Limb (tissue), 2 donors: ENCODE results near the gene CYP11A1.

Source experiments
- DNase-seq, 2 donors: peaks; one replicate each; pipeline ENCODE4 v3.0.0-alpha.2; 2016; ENCODE audit errors: extremely low spot score in 2 of 2

Gene CYP11A1

DNA sequence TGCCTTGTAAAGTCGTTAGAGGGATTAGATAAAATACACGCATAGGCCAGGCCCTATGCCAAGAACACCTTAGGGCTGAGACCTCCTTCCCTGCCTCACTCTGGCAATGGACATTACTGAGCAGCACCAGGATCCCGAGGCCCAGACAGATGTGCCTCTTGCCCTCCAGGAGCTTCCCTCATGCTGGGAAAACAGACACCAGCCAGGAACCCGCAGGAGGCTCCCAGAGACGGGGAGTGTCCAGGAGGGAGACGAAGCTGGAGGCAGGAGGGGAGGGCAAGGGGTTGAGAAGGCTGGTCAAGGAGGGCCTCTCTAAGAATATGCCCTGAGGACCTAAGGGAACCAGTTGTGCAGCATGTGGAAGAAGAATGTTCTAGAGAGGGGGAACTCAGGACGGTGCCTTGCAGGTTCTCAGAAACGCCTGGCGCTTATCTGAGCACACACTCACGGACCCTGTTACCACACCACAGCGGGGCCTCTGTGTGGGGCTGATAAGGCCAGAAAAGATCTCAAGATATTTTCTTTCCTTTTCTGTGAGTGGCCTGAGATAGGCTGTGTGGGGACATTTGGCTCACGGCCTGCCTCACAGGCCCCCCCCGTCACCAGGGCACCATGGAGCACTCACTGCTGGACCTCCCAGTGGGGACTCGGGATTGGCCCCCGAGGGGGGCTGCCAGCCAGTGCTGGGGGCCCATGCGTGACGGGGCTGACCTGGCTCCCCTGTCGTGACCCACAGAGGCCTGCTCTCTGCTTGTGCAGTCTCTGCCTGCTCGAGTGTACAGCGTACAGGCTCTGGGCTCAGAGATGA, 22.0 kb upstream of the CYP11A1 start:
- DNase-seq: no peak

DNA sequence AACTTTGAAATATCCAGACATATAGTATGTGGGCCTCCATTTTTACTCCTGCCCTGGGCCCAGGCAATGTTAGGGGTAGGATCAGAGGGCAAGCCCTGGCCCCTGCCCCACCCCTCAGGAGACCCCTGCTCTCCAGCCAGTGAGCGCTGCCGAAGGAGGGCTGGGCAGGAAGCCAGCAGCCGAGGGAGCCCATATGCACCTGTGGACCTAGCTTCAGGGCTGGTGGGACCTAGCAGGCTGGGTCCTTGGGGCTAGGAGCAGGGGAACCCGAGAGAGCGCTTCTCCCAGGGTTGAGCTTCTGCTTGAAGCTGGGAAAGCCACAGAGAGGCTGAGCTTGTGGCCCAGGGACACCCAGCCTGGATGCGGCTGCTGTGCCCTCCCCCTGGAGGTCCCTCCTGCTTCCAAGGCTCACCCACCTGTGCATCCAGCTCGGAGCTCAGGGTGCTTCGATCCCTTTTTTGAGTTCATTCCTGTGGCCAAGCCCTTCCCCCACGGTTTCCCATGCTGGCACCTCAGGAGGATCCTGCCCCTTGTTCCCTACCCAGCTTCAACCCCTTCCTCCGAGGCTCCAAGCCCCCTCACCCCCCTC, 21.0 kb upstream of the CYP11A1 start:
- no peak for DNase-seq

DNA sequence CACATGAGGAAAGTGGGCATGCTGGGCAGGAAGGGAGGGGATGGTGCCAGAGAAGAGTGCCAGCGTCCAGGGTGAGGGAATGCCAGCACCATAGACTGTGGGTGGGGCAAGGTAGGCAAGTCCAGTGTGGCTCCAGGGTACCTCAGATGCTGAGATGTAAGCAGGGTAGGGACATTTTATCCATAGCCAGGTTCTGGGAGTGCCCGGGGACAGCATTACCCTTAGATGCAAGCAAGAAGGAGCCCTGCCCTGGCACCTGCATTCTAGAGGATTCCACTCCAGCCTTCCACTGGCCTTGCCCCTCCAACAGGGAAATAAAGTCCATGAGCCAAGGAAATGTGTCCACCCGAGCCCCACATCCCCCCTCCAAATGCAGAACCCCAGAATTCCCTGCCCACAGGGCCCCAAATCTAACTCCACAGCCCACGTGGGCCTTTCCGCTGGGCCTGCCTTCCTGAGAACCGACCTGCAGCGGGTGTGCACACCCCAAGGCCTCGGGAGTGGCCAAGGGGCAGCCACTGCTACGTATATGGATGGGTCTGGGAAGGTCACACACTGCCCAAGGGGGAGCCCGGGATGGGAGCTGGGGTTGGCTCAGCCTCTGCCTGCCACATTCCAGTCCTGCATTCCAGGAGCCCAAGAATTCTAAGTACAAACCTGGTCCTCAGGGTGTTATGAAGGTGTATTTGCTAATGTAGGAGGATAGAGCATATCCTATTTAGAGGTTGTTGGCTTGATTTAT, 20.3 kb upstream of the CYP11A1 start:
- no peak for DNase-seq

DNA sequence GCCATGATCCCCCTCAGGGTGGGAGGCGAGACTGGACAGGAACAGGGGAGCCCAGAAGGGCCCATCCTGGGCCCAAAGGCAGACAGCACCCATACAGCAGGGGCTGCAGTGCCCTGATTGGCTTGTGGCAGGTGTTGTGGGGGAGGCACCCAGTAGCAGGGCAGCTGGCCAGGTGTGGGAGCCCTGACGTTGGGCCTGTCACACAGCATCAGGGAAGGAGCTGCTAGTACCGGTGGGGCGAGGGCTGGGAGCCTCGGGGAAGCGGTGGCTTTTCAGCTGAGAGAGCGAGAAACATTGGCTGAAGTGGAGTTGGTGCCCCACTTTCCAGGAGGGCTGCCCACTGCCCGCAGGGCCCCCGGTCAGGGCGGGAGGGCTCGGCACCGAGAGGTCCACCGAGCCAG, 19.7 kb upstream of the CYP11A1 start:
- no peak for DNase-seq

DNA sequence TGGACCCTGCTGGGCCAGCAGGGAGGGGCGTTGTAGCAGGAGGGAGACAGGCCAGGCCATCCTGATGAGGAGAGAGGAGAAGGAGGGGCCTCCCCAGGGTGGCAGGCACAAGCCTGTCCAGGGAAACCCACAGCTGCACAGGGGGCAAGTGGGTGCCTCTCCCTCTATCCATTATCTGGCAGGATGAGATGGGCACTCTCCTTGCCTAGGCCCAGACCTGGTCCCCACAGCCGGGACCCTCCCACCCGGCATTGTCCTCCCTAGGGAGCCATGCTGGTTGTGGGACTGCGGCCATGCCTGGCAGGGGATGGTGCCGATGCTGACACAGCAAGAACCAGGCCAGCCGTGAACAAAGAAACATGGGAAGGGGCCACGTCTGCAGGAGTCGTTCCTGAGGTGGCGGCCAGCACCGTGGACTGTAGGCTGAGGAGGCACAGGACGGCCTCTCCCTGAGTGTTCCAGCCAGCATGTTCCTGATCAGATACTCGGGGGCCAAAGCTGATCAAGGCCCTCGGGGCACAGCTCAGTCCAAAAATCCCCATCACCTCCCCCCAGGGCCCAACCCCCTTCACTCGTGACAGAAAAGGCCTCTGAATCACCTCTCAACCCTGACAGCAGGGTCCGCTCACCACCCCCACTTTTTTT, 19.2 kb upstream of the CYP11A1 start:
- DNase-seq: no peak

DNA sequence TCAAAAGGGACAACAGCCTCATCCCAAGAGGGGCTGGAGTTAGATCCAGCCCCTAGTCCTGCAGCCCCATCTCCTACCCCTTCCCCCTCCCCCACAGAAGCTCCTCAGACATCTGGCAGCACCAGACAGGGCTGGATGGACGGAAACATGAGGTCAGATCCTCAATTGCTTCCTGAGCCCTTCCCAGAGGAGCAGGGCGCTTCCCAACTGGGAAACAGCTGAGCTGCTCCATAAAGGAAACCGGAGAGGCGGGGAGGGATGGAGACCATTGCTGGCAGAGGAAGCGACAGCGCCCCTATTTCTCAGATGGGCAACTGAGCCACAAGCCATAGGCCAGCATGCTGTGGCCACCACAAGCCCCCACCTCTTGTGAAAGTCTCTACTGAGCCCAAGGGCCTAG, 18.3 kb upstream of the CYP11A1 start:
- no peak for DNase-seq

DNA sequence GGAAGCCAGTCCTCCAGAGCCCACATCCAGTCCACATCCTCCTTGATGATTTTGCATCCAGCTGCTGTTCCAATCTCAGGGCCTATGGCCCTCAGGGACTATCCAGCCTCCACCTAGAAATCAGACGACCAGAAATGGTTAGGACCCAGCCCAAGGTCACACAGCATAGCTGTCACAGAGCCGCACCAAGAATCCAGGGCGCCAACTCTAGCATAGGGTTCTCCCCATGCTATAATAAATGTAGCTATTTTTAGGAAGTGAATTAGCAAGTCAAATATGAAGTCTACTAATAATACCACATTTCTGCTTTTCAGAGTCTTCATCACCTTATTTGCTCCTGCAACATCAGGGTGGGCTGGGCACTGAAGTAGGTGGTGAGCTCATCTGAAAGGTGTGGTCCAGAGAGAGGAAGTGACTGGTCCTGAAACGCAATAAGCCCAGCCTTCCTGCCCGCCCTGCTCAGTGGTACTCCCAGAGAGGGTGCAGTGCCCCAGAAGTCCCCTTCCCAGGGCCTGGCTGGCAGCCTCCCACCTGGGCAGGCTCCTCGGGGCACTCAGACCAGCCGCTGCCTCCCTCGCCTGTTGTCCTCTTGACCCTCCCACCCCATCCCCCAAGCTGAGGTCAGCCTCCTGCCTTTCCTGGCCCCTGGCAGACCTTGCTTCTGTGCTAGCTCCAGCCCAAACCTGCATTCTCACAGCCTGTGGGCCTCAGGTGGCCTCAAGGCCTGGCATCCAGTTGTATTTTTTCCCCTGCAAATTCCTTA, 17.6 kb upstream of the CYP11A1 start:
- DNase-seq: no peak

DNA sequence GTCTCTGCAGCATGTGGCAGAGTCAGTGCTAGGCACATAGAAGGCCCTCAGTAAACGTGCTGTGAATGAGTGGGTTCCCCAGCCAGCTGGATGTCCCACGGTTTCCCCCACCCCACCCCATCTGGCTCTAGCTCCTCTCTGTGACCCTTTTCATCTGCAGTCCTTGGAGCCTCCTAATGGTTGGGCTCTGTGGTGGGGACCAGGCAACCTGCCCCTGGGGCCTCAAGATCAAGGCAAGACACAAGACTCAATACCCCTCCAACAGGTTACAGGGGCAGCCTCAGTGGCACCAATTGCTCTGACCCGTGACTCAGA, 17.1 kb upstream of the CYP11A1 start:
- no peak for DNase-seq

DNA sequence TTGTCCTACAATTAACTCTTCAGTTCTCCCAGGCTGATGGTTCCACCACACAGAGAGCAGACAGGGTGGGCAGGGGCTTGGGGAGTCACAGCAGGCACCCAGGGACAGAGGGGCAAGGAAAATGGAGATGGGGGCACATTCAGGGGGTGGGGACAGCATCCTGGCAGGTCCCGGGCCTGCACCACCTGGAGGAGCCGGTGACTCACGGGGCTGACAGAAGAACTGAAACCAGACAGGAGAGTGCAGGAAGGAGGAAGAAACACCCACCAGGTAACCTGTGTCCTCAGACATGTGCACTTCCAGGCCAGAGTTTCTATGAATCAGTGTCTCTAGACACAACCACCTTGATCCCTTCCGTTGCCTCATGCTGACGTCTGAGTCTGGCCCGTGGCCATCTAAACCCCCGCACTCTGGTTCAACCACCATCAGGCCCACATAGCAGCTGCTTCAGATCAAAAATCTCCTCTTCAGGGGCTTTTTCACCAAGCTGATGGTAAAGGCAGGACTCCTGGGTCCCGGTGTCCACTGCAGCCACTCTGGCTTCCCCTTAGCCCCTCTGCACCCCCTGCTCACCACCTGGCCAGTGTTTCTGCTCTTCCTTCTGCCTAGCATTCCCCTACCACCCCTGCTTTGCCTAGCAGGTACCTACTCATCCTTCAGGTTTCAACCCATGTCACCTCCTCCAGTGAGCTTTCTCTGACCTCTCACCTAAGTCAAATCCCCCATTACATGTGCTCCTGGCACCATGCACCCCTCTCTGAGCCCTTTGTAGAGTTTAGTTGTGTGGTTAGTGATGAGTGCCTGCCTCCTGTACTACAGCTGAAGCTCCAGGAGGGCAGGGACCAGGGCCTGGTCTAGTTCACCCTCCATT, 16.5 kb upstream of the CYP11A1 start:
- no peak for DNase-seq

DNA sequence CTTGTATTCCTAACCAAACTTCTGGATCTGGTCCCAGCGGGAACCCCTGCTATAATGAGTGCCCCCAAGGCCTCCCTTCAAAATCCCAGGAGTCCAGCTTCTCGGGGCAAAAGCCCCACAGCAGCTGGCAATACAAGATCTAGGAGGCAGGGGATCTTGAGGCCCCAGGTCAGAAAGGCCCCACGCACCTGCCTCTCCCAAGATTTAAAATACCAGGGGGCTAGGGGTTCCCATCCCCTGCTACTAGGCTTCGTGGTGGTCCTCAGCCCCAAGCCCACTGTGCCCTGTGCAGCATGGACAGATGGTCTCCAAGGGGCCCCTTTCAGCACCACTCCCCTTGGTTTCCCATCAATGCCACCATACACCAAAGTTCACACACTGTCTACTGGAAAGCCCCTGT, 15.8 kb upstream of the CYP11A1 start:
- no peak for DNase-seq

DNA sequence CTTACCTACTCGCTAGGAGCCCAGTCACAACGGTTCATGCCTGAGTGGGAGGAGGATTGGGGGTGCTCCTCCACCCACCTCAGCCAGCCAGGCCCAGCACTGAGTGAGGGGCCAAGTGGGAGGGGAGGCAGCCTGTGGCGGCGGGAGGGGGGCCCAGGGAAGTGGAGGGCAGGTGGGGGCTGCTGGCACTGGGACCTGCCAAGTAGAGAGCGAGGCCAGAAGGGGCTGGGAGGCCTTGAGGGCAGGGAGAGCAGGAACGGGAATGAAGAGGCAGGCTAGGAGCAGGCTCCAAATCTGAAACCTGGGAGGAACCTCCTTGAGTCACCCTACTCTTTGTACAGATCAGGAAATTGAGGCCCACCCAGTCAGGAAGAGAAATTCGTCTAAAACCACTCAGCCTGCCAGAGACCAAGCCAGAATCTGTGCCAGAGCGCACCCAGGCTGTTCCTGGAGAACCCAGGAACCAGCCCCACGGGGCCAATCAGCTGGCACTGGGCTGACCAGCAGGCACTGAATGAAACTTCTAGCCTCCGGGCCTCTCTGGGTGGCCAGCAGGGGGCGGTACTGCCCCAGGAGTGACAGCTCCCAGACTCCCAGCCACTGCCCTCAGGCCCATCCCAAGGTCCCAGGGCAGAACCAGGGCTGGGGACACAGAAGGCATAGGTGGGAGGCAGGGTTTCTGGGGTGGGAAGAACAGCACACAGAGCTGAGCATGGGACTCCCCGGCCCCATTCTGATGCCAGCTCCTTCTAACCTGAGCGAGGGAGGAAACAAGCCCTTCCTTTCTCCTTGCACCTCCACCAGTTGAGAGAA, 14.8 kb upstream of the CYP11A1 start:
- DNase-seq: peak; percentile 52 to 87

DNA sequence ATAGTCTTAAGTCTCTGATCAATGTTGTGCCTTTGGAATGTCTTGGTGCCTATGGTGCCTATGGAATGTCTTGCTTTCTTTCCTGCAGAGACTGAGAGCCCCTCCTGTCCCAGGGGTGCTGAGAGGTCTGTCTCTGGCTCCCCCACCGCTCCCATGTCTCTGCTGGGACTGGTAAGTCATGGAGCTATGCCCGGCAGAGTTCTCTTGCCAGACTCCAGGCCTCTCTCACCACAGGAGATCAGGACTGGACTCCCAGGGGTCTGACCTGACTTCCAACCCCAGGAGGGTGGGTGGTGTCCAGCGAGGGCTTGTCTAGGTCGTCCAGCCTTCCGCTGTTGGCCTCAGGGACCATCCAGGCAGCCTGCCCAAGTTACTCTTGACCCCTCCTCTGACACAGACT, 14.0 kb upstream of the CYP11A1 start:
- DNase-seq: no peak

DNA sequence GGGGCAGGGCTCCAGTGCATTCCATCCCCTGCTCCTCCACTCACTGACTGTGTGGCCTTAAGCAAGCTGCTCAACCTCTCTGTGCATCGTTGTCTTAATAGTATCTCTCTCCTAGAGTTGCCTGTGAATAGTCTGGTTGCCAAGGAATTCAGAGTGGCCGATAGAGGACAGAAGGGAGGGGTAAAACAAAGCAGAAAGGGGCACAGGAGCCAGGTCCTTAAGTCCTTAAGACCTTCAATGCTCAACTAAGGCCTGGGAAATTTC, 13.7 kb upstream of the CYP11A1 start:
- DNase-seq: no peak

DNA sequence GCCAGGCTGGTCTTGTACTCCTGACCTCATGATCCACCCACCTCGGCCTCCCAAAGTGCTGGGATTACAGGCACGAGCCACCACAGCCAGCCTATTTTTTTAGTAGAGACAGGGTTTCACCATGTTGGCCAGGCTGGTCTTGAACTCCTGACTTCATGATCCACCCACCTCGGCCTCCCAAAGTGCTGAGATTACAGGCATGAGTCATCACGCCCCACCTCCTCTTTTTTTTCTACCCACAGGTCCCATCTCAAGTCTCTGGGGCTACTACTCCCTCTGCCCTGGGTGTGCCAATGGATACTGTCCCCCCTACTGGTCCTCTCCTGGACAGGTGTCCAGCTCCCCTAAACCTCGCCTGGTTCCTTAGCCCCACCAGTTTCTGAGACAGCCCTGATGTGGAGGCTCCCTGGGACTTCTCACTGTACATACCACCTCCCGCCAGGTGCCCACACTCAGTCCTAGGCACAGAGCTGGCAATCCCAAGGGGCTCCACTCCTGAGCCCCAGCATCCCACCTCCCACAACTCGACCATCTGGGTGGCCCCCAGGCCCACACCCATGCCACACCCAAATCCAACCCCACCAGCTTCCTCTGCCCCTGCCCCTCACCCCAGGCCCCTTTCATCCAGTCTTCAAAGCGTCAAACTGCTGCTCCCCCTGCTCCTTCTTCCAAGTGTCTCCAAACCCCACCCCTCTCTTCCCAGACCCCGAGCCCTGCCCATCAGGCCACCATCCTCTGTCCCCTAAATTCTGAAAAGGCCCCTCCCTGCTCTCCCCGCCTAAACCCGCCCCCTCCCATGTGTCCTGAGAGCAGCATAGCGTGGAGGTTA, 13.1 kb upstream of the CYP11A1 start:
- DNase-seq: no peak

DNA sequence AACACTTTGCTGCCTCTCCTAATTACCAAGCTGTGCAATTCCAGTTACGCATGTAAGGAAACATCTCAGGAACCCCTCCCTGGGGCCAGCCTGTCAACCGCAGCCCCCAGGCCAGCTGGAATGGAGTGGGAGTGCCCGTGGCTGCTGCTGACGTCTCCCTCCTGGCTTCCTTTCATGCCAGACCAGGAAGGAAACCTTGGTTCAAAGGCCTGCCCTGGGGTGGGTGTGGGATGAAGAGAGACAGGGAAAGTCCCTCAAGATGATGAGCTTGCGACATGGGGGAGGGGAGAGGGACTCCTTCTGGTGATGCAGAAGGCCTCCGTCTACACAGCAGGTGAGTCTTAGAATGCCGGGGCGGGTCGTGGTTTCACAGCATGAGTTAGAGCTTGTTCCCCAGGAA, 11.4 kb upstream of the CYP11A1 start:
- DNase-seq: no peak

DNA sequence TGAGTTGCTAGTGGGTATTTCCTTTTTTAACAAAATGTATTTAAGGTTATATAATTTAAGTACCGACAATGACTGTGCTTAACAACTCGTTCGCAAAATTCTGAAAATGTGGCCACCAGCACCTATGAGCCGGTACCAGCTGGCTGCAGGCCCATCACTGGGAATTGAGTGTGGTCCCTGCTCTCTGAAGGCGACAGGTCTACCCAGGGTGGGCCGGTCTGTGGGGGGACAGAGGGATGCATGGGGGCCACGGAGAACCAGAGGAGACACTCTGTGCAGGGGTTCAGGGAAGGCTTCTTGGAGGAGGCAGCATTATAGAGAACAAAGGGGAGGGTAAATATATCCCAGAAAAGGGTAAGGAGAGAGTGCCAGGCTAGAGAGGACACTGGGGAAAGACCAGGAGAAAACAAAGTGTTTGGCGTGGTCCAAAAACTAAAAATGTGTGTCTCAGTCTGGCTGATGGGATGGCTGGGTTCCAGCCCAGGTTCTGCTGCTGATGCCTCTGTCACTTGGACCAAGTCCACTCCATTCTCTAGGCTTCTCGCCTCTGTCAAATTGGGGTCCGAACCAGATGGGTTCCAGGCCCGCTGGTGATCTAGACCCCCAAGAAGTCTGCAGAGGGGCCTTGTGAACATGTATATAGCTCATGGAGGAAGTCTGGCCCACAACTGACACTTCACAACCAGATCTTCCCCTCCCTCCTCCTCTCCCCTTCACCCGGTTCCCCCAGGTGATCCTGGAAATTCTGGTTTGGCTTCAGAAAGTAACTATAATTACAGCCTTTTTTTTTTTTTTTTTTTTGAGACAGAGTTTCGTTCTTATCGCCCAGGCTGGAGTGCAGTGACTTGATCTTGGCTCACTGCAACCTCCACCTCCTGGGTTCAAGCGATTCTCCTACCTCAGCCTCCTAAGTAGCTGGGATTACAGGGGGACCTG, 10.7 kb upstream of the CYP11A1 start:
- no peak for DNase-seq

DNA sequence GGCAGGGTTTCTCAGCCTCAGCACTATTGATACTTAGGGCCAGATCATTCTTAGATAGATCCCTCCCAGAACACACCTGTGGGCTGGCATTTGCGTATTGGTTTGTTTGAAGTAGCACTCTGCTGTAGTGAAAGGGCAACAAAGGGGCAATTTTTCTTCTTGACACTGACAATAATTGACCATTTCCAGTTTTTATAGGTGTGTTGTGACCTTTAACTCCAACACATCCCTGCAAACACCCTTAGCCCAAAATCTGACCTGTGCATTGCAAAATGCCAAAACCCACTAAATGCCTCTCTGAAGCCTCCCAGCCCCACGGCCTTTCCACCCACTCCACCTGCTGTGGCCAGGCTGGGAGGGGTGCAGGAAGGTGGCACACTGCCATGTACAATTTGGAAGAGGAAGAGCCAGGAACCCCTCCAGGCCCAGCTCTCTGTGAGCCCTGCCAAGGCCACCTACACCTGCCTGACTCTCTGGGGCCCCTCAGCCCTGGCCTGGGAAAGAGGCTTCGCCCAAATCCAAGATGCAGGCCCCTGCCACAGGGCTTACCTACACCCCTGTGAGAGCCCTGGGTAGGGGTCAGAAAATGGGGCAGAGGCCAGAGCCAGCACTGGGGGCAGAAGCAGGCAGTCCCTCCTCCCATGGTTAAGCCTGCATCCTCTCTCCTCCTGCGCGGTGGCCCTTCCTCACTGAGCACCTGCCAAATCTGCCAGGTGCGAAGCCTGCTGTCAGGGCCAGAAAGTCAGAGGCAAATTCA, 9.6 kb upstream of the CYP11A1 start:
- no peak for DNase-seq
